Activated T-cell treated with anti-CD3 and anti-CD28 coated beads for 48 hours (primary cell): ENCODE results near the gene HCRTR1.

Source experiments
- DNase-seq: peaks from one replicate; pipeline ENCODE4 v3.0.0-alpha.2; 2020; ENCODE audit warnings: low read depth

The HCRTR1 gene

DNA sequence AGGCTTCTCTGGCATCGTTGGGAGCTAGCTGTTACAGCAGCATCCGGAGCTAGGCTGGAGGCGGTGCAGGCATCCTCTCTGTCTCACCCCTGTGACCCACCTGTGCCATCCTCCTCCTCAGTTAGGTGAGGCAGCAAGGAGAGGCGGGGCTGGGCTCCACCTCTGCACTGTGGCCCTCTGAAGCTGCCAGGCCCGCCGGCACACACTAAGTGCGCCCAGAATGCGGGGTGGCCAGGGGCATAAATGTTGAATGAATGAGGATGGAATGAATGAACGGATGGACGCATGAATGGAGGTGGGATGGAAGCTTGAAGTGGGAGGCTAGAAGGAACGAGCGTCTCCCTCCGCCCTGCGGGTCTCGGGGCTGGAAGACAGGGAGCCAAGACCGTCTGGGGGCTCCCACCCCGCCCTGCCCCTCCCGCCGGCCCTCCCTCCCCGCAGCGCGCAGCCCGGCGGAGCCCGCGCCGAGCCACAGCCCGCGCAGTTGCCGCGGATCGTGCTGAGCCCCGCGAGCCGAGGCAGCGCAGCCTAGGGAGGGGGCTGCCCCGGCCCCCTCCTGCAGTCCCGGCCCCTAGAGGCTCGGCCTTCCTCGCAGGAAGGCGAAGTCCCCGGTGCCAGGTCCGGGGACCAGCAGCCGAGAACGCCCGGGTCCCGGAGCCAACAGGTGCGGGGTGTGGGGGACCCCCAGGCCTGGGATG lies at the start of gene HCRTR1:
TSS of gene HCRTR1 (plus strand) at position 472 of the 698 bp plus-strand sequence. CDS start 1,504 bp downstream, outside the sequence.
- DNase-seq: no peak

- no peak for DNase-seq
Measured at GRCh38 chr1:31567956-31568570, 49.4 kb upstream of the HCRTR1 start.

DNA sequence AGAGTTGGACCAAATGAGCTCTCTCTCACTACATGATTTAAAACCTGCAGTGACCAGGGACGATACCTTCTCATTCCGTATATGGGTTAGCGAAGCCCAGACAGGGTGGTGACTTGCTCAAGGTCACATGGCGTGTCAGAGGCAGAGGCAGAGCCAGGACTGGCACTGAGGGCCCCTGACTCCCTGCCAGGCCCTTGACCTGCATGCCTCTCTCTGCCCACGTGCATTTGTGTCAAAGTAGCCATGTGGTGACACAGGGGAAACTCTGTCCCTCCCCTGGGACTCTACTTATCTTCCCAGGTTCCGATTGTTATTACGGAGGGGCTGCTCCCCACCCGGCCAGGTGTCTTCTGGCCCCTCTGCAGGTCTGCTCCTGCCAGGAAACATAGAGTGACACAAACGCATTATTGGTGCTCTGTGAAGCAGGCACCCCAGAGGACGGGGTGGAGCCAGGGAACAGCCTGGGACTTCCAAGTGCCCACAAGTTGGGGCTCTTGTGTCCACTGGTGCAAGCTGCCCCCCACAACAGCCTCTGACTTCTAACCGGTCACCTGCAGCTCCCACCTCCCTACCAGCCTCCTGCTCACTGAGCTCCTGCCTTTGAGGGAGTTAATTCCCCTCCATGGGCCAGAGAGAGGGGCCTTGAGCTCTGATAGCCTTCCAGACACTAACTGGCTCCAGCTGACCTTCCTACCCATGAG lies 48.4 kb upstream of the HCRTR1 start:
- no peak for DNase-seq

DNA sequence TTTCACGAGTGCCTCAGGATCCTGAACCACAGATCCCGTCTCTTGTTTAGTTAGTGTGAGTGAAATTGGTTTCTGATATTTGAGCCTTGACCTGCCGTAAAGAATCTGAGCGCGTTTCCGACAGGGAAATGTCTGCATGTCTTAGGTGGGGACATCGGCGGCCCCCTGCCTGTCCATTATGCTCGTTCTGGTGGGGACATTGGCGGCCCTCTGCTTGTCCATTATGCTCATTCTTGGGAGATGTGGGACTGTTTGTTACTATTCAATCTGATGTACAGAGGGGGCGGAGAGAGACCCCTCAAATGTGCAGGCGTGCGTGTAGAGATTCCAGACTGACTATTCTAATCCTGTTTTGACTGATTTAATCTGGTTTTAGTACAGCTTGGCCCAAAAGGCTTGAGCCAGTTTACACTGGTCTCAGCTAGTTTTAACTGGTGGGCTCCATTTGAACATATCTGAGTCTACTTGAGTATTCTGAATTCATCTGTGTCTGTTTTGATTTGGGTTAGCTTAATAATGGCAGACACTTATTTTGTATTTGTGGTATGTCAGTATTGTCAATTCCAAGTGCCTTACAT lies 47.8 kb upstream of the HCRTR1 start:
- DNase-seq: no peak

DNA sequence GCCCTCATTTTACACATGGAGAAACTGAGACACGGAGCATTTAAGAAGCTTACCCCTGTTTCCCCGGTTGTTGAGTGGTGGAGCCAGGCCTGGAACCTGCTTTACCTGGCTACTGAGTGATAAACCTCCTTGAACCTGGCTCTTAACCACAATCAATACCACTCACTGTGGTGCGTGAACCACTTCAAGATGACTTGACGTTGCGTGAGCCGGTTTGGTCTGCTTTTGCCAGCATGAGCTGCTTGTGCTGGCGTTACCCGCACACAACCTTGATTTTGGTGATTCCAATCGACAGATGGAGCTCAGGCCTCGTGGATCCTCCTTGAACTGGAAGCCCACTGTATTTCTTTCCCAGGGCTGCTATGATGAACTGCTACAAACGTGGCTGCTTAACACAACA lies 47.3 kb upstream of the HCRTR1 start:
- DNase-seq: no peak

- no peak for DNase-seq
Measured at GRCh38 chr1:31570906-31571305, 46.6 kb upstream of the HCRTR1 start.

DNA sequence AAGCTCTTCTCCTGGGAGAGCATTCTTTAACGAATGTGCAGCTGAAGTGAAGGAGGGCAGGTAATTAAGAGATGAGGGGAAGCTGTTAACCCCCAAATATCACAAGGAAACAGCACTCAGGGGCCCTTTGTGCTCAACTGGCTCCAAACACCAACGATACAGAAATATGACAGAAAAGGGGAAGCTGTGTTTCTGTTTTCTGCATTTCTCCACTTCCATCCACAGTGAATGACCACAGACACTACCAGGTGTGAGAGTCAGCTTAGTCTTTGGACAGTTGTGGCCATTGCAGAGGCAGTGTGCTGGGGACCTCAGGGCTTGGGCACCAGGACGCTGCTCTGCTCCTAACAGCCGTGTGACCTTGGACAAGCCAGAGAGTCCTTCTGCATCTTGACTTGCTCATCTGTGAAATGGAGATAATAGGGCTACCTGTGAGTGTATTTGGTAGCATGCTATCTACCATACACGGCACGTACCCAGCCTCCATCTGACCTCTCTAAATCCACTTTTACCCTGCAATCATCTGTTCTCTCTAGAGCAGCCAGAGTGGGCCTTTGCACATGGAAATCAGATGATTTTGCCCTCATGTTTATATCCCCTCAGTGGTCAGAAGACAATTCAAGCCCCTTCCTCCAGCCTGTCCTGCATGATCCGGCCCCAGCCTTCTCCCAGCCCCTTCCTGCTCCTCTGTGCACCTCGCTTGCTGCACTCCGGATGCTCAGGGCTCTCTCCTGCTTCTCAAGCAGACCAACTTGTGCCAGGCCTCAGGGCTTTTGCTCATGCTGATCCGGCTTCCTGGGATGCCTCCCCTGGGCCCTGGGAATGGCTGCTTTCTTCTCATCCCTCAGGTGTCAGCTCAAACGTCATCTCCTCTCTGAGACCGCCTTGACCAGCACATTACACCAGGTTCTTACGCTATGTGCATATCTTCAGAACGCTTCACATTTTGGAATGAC lies 45.9 kb upstream of the HCRTR1 start:
- DNase-seq: no peak

GRCh38 chr1:31572323-31573104 lies 45.0 kb upstream of the HCRTR1 start:
- DNase-seq: no peak

DNA sequence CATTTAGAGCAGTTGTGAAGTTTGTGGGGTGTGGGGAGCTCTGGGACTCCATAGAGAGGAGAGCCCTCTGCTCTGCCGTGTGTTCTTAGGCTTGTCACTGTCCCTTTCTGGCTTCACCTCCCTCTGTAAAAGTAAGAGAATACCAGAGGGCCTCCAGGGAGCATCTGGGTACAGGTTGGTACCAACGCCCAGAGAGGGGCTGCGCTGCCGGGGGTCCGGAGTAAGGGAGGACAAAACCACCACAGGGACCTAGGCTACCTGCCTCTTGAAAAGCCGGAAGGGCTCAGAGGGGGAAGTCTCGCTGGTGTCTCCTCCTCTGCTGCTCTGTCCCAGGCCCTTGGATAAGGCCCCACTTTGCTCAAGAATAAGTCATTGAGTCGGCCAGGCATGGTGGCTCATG lies 44.2 kb upstream of the HCRTR1 start:
- DNase-seq: no peak

GRCh38 chr1:31574749-31575368 lies 42.6 kb upstream of the HCRTR1 start:
- DNase-seq: no peak

DNA sequence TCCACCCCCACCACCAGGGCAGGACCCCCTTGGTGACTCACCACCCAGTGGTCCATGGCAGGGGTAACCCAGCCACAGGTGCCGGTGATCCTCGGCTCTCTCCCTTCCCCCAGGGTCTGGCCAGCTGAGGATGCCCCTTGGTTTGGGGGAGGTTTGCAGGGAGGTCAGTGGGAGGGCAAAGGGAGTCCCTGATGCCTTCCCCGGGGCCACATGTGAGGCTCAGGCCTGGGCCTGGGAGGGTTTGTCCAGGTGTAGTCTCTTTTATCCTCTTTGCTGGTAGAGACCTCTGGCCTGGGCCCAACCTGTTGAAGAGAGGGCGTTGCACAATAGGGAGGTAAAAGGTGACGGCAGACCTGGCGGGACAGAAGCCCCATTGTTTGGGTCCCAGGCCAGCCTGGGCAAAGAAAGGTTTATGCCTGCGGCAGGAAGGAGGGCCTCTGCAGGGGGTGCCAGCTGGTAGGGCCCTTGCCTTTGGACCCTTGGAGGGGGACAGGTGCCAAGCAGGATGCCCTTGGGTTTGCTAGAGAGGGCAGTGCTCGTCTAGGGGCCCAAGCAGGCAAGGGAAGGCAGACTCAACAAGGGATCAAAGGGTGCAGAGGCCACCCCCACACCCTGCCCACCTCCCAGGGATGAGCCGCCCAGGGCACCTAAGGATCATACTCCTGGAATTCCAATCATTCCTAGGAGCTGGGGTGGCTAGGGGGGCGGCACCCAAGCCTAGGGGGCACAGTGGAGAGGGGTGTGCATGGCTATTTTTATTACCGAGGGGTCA lies 41.9 kb upstream of the HCRTR1 start:
- DNase-seq: no peak

- no peak for DNase-seq
Measured at GRCh38 chr1:31576201-31576669, 41.3 kb upstream of the HCRTR1 start, which contains the start of gene TINAGL1. Gene TINAGL1, plus strand, starts transcription at chr1:31576515. Its CDS starts 634 bp downstream, at chr1:31577149.

DNA sequence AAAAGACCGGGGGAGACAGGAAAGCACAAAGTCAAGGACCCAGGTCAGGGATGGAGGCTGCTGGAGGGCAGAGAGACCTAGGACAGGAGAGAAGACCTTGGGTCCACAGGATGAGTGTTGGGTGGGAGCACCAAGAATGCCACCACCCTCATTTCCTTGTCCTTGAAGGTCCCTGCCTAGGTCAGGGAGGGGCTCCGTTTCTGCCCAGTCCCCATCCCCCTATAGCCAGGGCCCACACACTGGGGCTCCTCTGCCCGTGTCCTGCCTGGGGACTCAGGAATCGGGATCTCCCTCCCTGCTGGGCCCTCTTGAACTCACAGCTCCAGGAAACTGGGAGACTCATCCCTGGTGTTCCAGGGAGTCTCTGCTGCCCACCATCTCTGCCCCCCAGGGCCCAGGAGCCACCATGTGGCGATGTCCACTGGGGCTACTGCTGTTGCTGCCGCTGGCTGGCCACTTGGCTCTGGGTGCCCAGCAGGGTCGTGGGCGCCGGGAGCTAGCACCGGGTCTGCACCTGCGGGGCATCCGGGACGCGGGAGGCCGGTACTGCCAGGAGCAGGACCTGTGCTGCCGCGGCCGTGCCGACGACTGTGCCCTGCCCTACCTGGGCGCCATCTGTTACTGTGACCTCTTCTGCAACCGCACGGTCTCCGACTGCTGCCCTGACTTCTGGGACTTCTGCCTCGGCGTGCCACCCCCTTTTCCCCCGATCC lies 40.6 kb upstream of the HCRTR1 start:
- DNase-seq: no peak

DNA sequence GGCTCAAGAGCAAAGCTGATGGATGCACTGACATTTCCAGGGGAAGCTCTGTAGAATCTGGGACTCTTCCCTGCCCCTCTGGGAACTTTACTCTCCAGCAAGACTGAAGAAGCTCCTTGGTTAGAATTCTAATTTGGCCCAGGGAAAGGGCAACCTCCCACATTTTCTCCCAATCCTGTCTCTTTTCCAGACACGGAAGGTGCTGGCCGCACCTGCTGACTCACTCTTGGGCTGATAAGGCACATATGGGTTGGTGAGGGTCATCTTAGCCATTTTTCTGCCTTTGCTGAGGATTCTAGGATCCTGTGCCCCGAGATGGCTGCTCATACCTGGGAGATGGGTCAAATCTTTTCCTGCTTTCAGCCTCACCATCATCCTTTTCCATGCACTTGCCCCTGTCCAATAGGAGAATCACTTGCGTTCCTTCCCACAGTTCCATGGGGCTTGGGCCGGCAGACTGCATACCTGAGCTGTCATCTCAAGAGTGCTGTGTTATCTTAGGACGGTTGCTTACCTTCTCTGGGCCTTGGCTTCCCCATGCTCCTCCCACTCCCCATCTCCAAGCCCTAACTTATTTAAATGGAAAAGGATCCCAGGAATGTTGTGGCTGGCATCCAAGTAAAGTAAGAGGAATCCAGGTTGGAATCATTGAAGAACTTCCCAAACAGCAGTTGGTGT lies 39.8 kb upstream of the HCRTR1 start:
- no peak for DNase-seq

- no peak for DNase-seq
Measured at GRCh38 chr1:31579374-31579773, 38.1 kb upstream of the HCRTR1 start.

DNA sequence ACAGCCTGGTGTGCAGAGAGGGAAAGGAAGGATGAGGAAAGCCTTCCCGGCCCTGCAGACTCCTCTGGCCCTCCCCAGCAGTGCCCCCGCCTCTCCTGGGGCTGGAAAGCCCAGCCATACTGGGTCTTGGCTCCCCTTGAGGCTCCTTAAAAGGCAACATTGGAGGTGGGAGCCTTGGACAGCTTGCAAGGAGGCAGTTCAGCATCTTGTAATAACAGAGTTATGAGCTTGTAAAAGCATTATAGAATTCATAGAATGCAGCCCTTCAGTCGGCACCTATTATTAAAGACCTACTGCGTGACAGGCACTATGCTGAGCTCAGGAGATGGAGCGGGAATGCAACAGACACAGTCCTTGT lies 37.0 kb upstream of the HCRTR1 start:
- no peak for DNase-seq

- DNase-seq: no peak
Measured at GRCh38 chr1:31580891-31581603, 36.4 kb upstream of the HCRTR1 start.
